MM.1S (cell line): ENCODE results near the gene C19orf85.

Source experiments
- DNase-seq: peaks from one replicate; pipeline ENCODE4 v3.0.0-alpha.2; 2015
- H2AFZ ChIP-seq: fragments of 300-600 bp; sonication (generic); 2 replicates; pipeline ENCODE4 v1.6.0; 2016; ENCODE audit warnings: antibody characterized with exemption, low read length
- H3F3A ChIP-seq: fragments of 300-600 bp; sonication (generic); 2 replicates; pipeline ENCODE4 v1.6.1; 2016; ENCODE audit warnings: mild to moderate bottlenecking, antibody characterized with exemption, low read length, moderate library complexity, mixed read lengths; ENCODE audit not compliant: insufficient read depth
- H3K27ac ChIP-seq: fragments of 300-600 bp; sonication (generic); 2 replicates; pipeline ENCODE4 v1.5.1; 2016; ENCODE audit warnings: mild to moderate bottlenecking, low read length
- H3K27me3 ChIP-seq: fragments of 300-600 bp; sonication (generic); replicated peaks from 2 replicates; pipeline ENCODE4 v1.6.0; 2016; ENCODE audit warnings: low read length; ENCODE audit not compliant: insufficient read depth
- H3K36me3 ChIP-seq: fragments of 300-600 bp; sonication (generic); replicated peaks from 2 replicates; pipeline ENCODE4 v1.6.1; 2016; ENCODE audit warnings: mild to moderate bottlenecking, low read length, mixed read lengths; ENCODE audit not compliant: insufficient read depth
- H3K4me1 ChIP-seq: fragments of 300-600 bp; sonication (generic); 2 replicates; pipeline ENCODE4 v1.6.1; 2016; ENCODE audit warnings: low read length, mixed read lengths
- H3K4me2 ChIP-seq: fragments of 300-600 bp; sonication (generic); 2 replicates; pipeline ENCODE4 v1.6.0; 2016; ENCODE audit warnings: low read depth, low read length
- H3K4me3 ChIP-seq: fragments of 300-600 bp; sonication (generic); 2 replicates; pipeline ENCODE4 v1.5.1; 2016; ENCODE audit warnings: low read length, mixed read lengths
- H3K79me2 ChIP-seq: fragments of 300-600 bp; sonication (generic); 2 replicates; pipeline ENCODE4 v1.6.1; 2016; ENCODE audit warnings: mixed run types, low read length, mixed read lengths
- H3K9ac ChIP-seq: fragments of 300-600 bp; sonication (generic); 2 replicates; pipeline ENCODE4 v1.6.1; 2016; ENCODE audit warnings: low read length, mixed read lengths
- H3K9me2 ChIP-seq: fragments of 300-600 bp; sonication (generic); replicated peaks from 2 replicates; pipeline ENCODE4 v1.6.1; 2016; ENCODE audit warnings: mild to moderate bottlenecking, low read length, mixed read lengths; ENCODE audit not compliant: insufficient read depth
- H3K9me3 ChIP-seq: fragments of 300-600 bp; sonication (generic); replicated peaks from 2 replicates; pipeline ENCODE4 v1.6.1; 2016; ENCODE audit warnings: mild to moderate bottlenecking, low read length, mixed read lengths; ENCODE audit not compliant: insufficient read depth
- H4K20me1 ChIP-seq: fragments of 300-600 bp; sonication (generic); 2 replicates; pipeline ENCODE4 v1.6.1; 2016; ENCODE audit warnings: mild to moderate bottlenecking, low read length, moderate library complexity, mixed read lengths; ENCODE audit not compliant: insufficient read depth
- EZH2 ChIP-seq: fragments of 300-600 bp; sonication (generic); optimal IDR thresholded peaks from 2 replicates; pipeline ENCODE3; 2017; ENCODE audit warnings: low read depth, mild to moderate bottlenecking, antibody characterized with exemption, low read length, mixed read lengths
- EZH2phosphoT487 ChIP-seq: fragments of 300-600 bp; sonication (generic); IDR thresholded peaks from 2 replicates; pipeline ENCODE4 v1.6.1; 2018; ENCODE audit warnings: antibody characterized with exemption, low read length
- TF ChIP-seq, protein P1 (sequence below): fragments of 300-600 bp; sonication (generic); IDR thresholded peaks from 2 replicates; pipeline ENCODE4 v1.5.1; 2016; ENCODE audit warnings: antibody characterized with exemption, low read length, mixed read lengths

C19orf85 gene

DNA sequence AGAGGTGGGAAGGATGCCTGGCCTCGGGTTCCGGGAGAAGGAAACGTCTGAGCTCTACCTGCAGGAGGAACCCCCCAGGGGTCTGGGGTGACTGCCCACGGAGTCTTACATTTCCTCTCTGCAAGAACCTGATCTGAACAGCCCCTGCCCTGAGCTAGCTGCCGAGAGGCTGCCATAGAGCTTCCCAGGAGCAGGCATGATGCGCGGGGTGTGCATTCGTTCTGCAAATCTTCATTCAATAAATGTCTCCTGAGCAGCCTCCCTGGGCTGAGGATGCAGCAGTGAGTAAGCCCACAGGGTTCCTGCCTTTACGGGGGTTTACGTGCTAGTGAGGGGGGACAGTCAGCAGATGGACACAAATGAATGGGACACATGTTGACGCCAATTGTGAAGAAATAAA, 19.9 kb downstream of the C19orf85 start:
- Histone ChIP-seq H2AFZ (no peak overlapping the region), H3K9me2 (no peaks in the 10 kb centered on the region), H4K20me1 (no peaks in the 10 kb centered on the region), H3K27me3 (peaks cover 67% of the 10 kb centered on the region), H3K79me2 (no peaks in the 10 kb centered on the region), H3K4me3 (no peak overlapping the region), H3F3A (no peaks in the 10 kb centered on the region), H3K36me3 (no peaks in the 10 kb centered on the region), H3K9me3 (no peaks in the 10 kb centered on the region), H3K4me1 (no peaks in the 10 kb centered on the region), H3K9ac (no peak overlapping the region), H3K27ac (no peak overlapping the region), H3K4me2 (no peak overlapping the region)
- TF ChIP-seq EZH2 = no peak
- TF ChIP-seq, protein P1, sequence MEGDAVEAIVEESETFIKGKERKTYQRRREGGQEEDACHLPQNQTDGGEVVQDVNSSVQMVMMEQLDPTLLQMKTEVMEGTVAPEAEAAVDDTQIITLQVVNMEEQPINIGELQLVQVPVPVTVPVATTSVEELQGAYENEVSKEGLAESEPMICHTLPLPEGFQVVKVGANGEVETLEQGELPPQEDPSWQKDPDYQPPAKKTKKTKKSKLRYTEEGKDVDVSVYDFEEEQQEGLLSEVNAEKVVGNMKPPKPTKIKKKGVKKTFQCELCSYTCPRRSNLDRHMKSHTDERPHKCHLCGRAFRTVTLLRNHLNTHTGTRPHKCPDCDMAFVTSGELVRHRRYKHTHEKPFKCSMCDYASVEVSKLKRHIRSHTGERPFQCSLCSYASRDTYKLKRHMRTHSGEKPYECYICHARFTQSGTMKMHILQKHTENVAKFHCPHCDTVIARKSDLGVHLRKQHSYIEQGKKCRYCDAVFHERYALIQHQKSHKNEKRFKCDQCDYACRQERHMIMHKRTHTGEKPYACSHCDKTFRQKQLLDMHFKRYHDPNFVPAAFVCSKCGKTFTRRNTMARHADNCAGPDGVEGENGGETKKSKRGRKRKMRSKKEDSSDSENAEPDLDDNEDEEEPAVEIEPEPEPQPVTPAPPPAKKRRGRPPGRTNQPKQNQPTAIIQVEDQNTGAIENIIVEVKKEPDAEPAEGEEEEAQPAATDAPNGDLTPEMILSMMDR = no peak
- TF ChIP-seq EZH2phosphoT487 = no peak
- no peak for DNase-seq

GRCh38 chr19:55443824-55444480, 20.6 kb downstream of the C19orf85 start:
- H3F3A ChIP-seq = no peaks in the 10 kb centered on the region
- H3K9me3 ChIP-seq = no peaks in the 10 kb centered on the region
- no peak overlapping the region for H3K4me3 ChIP-seq
- no peak overlapping the region for H3K9ac ChIP-seq
- no peaks in the 10 kb centered on the region for H3K9me2 ChIP-seq
- H3K27me3 ChIP-seq = peaks cover 67% of the 10 kb centered on the region
- no peak overlapping the region for H3K27ac ChIP-seq
- no peaks in the 10 kb centered on the region for H3K36me3 ChIP-seq
- H3K79me2 ChIP-seq = no peaks in the 10 kb centered on the region
- TF ChIP-seq EZH2phosphoT487 (no peak), EZH2 (no peak)
- TF ChIP-seq, protein P1 = no peak
- H4K20me1 ChIP-seq = no peaks in the 10 kb centered on the region
- no peak overlapping the region for H3K4me2 ChIP-seq
- H3K4me1 ChIP-seq = no peaks in the 10 kb centered on the region
- DNase-seq = no peak
- H2AFZ ChIP-seq = no peak overlapping the region

- no peak within 1 kb of the TSS for H3K4me2 ChIP-seq
- TF ChIP-seq EZH2 = peak; percentile 18
- TF ChIP-seq EZH2phosphoT487 = no peak
- no peak within 1 kb of the TSS for H2AFZ ChIP-seq
- H3K27me3 ChIP-seq = peaks cover 69% of the 10 kb centered on the region
- H3F3A ChIP-seq = no peaks in the 10 kb centered on the region
- H3K36me3 ChIP-seq = no peaks in the 10 kb centered on the region
- no peaks in the 10 kb centered on the region for H3K9me3 ChIP-seq
- H3K9ac ChIP-seq = no peak within 1 kb of the TSS
- no peaks in the 10 kb centered on the region for H3K9me2 ChIP-seq
- no peaks in the 10 kb centered on the region for H4K20me1 ChIP-seq
- H3K27ac ChIP-seq = no peak within 1 kb of the TSS
- no peak for DNase-seq
- H3K4me1 ChIP-seq = no peaks in the 10 kb centered on the region
- no peaks in the 10 kb centered on the region for H3K79me2 ChIP-seq
- H3K4me3 ChIP-seq = no peak within 1 kb of the TSS
These were observed 21.3 kb downstream of the C19orf85 start, which contains the start of gene SHISA7 for GRCh38 chr19:55443045-55443823. Gene SHISA7 (minus strand): TSS chr19:55443300. CDS start chr19:55442863, 437 bp downstream.
